ENCODE measurements around the gene AGAP5. TPM values are rescaled to one million over a fixed set of nuclear protein-coding genes. Genes with fewer than 3 reads are reported as not detected.
A peak's percentile ranks its signal among the peaks of the same experiment; 100 is the strongest.

Gene AGAP5
- total RNA-seq, 1 experiment from 2014 or later = 14.3 TPM

GRCh38 chr10:73627300-73627699, 70.6 kb downstream of the AGAP5 start:
- BruUV-seq (replicated peaks) = no TSS peak
- H3K27me3 Mint-ChIP-seq (ENCODE audit: insufficient read depth, unreplicated experiment) = no peaks in the 10 kb centered on the region
- no peaks in the 10 kb centered on the region for H3K36me3 ChIP-seq (ENCODE audit: control insufficient read depth, insufficient read depth, low read length)
- no peak for DNase-seq
- H3K27ac Mint-ChIP-seq (ENCODE audit: unreplicated experiment) = no peak overlapping the region
- H3K36me3 Mint-ChIP-seq (ENCODE audit: insufficient read depth, unreplicated experiment) = peaks cover 11% of the 10 kb centered on the region
- H3K4me1 Mint-ChIP-seq (ENCODE audit: low read depth, unreplicated experiment) = no peaks in the 10 kb centered on the region
- H3K4me1 ChIP-seq = peaks cover 9% of the 10 kb centered on the region
- H3K27me3 ChIP-seq (replicated peaks; ENCODE audit: control insufficient read depth, insufficient read depth, low read length) = no peaks in the 10 kb centered on the region
- ChIA-PET CTCF (no interaction called here), POLR2A (interaction anchor here (0.7 kb wide), 1 partner anchor 145 kb away, joined by 4 read pairs; a partner anchor contains a TSS)
- H3K4me3 ChIP-seq (ENCODE audit: low read depth, low read length) = no peak overlapping the region
- intact Hi-C loops (cut with micrococcal nuclease; ENCODE audit: unreplicated experiment) = no loop called here
- no peaks in the 10 kb centered on the region for H3K9me3 Mint-ChIP-seq (ENCODE audit: unreplicated experiment)
- peak overlapping the region; percentile 99 for H3K4me3 Mint-ChIP-seq (ENCODE audit: unreplicated experiment)
- TF ChIP-seq CTCF (IDR thresholded peaks at IDR 0.05; ENCODE audit: insufficient read depth in 1 of 2, low read depth in 1 of 2, low read length in 1 of 2, severe bottlenecking in 1 of 2, unreplicated experiment in 1 of 2) = no peak
- no peaks in the 10 kb centered on the region for H3K9me3 ChIP-seq

- BruUV-seq (replicated peaks) = TSS peak; percentile 86
- peak overlapping the region; percentile 99 for H3K4me3 Mint-ChIP-seq (ENCODE audit: unreplicated experiment)
Observed at GRCh38 chr10:73625884-73626752, 71.8 kb downstream of the AGAP5 start.

More at GRCh38 chr10:73625884-73626752, 71.8 kb downstream of the AGAP5 start:
- no peaks in the 10 kb centered on the region for H3K9me3 ChIP-seq
- no peaks in the 10 kb centered on the region for H3K27me3 ChIP-seq (replicated peaks; ENCODE audit: control insufficient read depth, insufficient read depth, low read length)
- H3K4me3 ChIP-seq (ENCODE audit: low read depth, low read length) = peak overlapping the region; percentile 84
- DNase-seq = peak; percentile 93 to 96
- Mint-ChIP-seq H3K4me1 (ENCODE audit: low read depth, unreplicated experiment) (no peaks in the 10 kb centered on the region), H3K9me3 (ENCODE audit: unreplicated experiment) (no peaks in the 10 kb centered on the region), H3K36me3 (ENCODE audit: insufficient read depth, unreplicated experiment) (peaks cover 11% of the 10 kb centered on the region), H3K27ac (ENCODE audit: unreplicated experiment) (peak overlapping the region; percentile 100), H3K27me3 (ENCODE audit: insufficient read depth, unreplicated experiment) (no peaks in the 10 kb centered on the region)
- ChIA-PET CTCF (interaction anchor here (0.6 to 1.4 kb wide), 7 partner anchors 9 to 1992 kb away, joined by 4 to 8 read pairs (median 5); partner anchors contain the start of gene USP54), POLR2A (interaction anchor here (0.6 to 1.8 kb wide), 12 partner anchors 9 to 1485 kb away, joined by 3 to 9 read pairs (median 3); partner anchors contain the start of genes CFAP70 and USP54)
- H3K36me3 ChIP-seq (ENCODE audit: control insufficient read depth, insufficient read depth, low read length) = no peaks in the 10 kb centered on the region
- no peak for TF ChIP-seq CTCF (IDR thresholded peaks at IDR 0.05; ENCODE audit: insufficient read depth in 1 of 2, low read depth in 1 of 2, low read length in 1 of 2, severe bottlenecking in 1 of 2, unreplicated experiment in 1 of 2)
- peaks cover 9% of the 10 kb centered on the region for H3K4me1 ChIP-seq
- intact Hi-C loops (cut with micrococcal nuclease; ENCODE audit: unreplicated experiment) = loop anchor here (1.0 to 2.0 kb wide), 3 partner anchors 25 to 97 kb away; no protein-coding TSS in a partner anchor

Data from Caco-2 (cell line).